SIG-M5 treated with dmso at 0.1 percent for 504 hours (cell line): ENCODE measurements around the gene UNCX.
"Not testable (repeated sequence)": the region's sequence is repeated elsewhere in the genome, so short reads cannot be mapped to it uniquely, and the experiment has no call there.

ENCODE experiments used
- DNase-seq: peaks from one replicate; lab custom pipeline; 2025; ENCODE audit not compliant: unreplicated experiment; lab: John Stamatoyannopoulos, UW

UNCX gene

DNA sequence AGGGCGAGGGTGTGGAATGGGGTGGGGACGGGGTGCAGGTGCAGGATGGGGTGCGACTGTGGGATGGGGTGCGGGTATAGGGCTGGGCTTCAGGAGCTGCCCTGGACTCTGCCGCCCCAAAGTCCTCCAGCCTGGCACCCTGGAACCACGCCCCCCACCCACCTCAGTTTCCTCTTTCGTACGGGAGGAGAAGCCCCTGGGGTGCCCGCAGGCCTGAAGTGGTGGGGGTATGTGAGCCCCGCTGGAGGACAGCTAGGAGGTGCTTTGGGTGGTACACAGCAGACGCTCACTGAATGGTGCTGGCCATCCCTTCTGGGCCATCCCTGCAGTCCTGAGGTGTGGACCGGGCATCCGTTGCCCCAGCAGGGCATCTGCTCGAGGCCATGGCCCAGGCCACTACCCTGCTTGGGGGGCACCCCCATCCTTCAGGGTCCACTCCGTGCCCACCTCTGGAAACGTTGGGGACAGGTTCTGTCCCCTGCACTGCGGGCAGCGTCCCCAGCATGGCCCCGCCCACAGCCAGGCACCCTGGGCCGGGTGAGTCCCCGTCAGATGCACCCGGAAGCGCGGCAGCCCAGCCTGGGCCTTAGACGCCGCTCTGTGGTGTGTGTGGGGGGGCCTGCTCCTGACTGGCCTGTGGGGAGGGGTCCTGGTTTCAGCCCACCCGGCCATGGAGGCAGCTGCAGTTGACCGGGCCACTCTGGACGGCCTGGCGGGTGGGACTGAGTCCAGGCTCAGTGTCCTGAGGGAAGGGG lies 41.6 kb downstream of the UNCX start:
- no peak for DNase-seq

DNA sequence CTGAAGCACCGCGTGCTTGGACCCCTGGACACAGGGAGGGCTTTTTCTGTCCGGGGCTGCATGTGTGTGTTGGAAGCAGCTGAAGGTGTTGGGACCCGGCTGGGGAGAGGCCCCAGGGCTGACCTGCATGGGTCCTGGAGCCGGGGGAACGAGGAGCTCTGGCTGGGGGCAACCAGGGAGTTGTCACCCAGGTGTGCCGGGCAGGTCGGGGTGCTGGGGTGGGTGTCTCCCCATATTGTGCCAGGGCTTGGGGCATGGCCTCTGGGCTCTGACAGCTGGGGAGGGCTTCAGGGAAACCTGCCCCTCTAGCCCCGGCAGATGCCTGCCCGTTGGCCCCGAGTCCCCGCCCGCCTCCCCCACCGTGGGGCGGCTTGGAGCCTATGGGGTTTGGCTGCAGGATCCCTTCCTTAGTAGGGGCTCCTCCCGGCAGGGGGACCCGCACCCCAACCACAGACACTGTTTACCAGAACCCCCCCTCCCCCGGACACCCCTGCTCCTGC lies 42.3 kb downstream of the UNCX start:
- DNase-seq, result no peak

DNA sequence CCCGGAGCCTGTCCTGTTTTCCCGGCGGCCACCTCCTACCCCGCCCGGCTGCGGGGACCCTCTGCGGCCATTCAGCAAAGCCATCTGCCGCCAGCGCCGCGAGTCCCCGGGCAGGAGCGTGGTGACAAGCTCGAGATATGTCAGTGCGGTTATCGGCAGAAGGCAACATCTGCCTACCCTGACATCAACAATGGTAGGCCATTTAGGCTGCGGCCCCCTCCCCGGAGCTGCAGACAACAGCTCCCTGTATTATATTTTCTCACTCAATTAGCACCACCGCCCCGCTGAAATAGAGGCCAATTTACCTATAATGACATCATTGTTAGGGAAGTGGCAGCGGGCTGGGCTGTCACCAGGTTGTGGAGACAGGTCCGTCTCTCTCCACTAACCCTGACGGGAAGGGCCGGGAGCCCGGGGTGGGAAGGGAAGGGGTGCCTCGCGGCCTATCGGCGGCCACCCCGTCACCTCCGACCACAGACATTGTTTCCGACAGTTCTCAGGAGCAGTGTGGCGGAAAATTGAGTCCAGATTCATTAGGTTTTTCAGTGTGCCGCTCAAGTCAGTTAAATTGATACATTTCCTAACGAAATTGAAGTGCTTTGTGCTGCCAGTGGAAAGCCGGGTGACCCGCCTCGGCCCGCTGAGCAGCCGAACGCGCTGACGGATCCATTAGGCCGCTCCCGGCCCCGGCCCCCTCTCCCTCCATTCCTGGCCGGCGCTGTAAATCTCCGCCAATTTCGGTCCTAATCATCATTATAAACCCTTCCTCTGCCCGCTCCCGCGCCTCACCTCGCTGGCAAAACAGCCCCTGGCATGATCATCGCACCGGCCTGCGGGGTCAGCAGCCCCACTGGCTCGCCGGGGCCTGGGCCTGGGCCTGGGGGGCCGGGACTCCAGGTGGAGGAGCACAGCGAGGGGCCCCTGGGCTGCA lies 43.0 kb downstream of the UNCX start:
- no peak for DNase-seq

DNA sequence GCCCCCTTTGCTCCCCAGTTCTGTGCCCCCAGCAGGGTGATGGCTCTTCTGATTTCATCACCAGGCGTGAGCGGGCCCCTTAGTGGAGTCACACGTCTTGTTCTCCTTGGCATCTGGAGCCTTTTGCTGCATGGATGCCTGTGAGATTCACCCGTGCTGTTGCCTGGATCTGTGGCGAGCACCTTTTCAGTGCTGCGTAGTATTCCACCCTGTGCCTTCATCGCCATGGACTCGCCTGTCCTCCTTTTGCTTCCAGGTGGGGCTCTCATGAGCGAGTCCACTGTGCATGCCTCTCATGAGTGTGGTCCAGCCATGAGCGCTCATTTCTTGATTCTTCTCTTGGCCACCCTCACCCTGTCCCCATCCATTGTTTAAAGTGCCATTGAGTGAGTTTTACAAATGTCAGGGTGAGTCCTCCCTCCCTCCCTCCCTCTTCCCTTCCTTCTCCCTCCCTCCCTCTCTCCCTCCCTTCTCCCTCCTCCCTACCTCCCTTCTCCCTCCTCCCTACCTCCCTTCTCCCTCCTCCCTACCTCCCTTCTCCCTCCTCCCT lies 44.0 kb downstream of the UNCX start:
- DNase-seq, result no peak

DNA sequence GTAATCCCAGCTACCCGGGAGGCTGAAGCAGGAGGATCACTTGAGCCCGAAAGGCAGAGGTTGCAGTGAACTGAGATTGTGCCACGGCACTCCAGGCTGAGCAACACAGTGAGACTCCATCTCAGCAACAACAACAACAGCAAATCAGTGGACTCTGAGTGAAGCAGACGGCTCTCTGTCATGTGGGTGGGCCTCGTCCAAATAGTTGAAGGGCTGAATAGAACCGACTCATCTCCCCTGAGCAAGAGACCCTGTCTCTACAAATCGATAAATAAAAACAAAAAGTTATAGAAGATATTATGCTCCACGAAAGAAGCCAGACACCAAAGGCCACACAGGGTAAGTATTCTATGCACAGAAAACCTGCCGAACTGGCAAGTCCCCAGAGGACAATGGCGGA lies 45.9 kb downstream of the UNCX start:
- no peak for DNase-seq

DNA sequence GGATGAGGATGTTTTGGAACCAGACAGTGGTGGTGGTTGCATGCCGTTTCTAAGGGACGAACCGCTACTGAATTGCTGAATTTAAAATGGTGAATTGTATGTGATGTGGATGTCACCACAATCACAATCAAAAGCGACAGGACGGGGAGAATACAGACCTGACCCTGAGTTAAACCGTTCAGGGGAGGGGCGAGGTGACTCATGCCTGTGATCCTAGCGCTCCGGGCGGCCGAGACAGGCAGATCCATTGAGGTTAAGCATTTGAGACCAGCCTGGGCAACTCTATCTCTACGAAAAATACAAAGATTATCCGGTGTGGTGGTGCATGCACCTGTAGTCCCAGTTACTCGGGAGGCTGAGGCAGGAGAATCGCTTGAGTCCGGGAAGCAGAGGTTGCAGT lies 46.4 kb downstream of the UNCX start:
- no peak for DNase-seq

DNA sequence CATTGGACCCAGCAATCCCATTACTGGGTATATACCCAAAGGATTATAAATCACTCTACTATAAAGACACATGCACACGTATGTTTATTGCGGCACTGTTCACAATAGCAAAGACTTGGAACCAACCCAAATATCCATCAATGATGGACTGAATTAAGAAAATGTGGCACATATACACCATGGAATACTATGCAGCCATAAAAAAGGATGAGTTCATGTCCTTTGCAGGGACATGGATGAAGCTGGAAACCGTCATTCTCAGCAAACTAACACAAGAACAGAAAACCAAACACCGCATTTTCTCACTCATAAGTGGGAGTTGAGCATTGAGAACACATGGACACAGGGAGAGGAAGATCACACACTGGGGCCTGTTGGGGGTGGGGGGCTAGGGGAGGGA lies 47.2 kb downstream of the UNCX start:
- DNase-seq, result not testable (repeated sequence)

DNA sequence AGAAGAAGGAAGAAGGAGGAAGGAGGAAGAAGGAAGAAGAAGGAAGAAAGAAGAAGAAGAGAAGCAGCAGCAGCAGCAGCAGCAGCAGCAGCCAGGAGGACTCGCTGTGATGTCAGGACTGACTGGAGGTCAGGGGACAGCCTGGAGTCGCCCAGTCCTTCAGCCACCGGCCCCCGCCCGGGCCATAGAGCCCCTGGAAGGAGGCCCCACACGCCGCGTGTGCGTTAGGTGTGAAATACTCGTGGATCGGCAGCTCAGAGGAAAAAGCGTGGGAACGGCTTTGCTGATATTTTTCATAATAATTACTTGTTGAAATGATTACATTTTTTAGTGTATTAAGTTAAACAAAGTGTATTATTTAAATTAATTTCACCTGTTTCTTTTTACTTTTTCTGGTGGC lies 48.4 kb downstream of the UNCX start:
- no peak for DNase-seq

DNA sequence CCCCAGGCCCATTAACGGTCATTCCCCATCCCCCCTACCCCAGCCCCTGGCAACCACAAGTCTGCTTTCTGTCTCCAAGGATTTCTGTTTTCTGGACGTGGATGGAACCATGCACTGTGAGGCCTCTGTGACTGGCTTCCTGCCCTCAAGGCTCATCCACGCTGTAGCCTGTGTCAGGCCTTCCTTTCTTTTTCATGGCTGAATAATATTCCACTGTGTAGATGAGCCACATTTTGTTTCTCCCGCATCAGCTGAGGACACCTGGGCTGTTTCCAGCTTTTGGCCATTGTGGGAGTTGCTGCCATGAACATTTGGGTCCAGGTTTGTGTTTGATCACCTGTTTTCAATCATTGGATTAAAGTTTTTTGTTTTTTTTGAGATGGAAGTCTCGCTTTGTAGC lies 50.0 kb downstream of the UNCX start:
- DNase-seq, result no peak

DNA sequence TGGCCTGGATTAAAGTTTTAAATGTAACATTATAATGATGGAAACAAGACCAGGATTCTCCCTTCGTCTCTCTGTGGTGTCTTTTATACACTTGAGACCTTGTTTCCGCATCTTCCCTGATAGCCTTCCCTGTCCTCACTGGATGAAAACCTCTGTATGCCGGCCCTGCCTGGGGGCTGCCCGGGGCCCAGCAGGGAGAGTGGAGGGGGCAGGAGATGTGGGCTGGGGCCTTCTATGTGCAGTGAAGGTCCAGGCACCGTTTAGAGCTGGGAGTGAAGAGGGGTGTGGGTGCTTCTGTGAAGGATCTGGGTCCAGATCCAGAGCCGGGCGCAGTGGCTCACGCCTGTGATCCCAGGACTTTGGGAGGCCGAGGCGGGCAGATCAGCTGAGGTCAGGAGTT lies 50.7 kb downstream of the UNCX start:
- no peak for DNase-seq

DNA sequence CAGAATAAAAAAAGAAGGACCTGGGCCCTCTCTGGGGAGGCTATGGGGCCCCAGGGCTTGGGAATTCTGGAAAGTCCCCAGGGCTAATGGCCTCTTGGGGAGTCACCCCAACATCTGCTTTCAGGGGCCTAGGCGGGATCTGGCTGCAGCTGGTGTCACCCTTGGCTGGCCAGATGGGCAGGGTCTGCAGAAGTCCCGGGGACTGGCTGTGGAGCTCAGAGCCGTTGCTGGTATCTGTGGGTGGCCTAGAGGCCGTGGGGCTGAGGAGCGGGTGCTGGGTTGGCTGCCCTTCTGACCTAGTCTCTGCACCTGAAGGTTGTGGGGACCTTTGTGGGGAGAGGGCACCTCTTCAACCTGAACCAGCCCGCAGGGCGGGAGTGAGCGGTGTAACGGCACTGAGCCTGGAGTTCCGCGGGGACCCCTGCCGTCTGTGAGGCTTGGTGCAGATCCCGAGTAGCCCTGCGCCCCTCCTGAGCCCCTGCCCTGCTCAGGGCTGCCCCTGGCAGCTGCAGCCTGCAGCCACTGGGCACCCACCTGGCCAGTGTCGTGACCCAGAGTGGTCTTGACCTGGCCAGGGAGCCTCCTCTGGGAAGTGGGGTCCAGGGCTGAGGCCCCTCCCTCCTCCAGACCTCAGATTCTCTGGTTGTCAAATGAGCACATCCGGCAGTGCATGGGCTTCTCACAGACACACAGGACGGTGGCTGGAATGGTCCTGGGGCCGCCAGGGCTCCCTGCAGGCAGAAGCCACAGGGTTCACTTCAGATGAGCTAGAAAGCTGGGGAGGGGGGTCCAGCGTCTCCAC lies 51.5 kb downstream of the UNCX start:
- no peak for DNase-seq

DNA sequence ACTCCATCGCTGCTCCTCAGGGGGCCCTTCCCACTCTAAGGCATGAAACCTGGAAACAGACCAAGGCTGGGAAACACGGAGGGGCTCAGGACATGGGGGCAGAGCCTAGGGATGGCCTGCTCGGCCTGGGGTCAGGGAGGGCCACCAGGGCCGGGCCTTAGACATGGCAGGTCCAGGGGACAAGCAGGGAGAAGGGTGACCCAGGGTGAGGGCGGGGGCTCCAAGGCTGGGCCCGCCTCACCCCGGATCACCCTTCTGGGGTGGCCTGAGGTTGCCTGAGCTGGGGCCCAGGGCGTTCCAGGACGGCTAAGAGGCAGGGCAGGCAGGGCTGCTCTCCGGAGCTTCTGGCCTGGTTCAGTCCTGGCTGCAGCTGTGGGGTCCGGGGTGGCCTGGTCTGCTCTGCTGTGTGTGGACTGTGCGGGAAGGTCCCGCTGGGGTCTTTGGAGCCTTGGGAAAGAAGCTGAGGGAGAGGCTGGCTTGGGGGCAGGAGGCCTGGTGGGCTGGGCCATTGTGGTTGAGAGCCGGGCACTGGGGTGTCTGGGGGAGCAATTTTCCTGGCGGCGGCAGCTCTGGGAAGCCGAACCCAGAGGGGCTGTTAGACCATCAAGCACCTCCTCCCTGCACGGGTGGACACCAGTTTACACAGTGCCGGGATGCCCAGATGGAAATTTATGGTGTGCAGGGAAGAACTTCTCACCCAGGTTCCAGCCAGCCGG lies 52.2 kb downstream of the UNCX start:
- no peak for DNase-seq

DNA sequence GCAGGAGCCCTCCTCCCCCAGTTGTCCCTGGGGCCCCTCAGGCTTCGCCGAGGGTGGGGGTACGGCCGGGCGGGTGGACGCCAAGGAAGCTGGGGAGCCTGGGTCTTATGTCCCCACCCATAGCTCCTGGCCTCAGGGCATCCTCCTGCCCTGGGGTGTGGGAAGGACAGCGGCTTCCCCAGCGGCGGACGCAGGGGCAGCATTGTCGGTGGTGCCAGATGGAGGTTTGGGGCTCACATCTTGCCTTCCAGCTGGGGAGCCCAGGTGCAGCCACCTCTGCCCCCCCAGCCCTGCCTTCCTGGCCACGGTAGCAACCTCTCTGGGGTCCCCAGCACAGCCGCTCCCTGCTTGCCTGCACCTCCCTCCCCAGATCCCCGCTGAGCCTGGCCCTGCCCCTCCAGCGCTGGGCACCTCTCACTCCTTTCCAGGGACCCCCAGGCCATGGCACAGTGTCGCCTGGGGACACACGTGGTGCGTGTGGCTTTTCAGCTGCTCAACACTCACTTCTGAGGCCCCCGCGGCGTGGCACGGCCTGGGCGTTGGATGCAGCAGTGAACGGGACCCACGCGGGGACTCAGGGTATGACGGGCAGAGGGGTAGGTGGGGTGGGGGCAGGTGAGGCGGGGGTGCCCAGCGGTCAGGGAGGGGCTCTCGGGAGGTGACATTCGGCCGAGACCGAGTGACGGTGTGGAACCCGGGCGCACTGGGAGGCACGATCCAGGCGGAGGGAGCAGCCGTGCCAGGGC lies 53.1 kb downstream of the UNCX start:
- no peak for DNase-seq
